ENCODE measurements around the gene DDAH2. TPM values are rescaled to one million over a fixed set of nuclear protein-coding genes. Genes with fewer than 3 reads are reported as not detected.

Gene DDAH2
- total RNA-seq, 2 donors from 2014 or later = 73.3 to 83.7 TPM

DNA sequence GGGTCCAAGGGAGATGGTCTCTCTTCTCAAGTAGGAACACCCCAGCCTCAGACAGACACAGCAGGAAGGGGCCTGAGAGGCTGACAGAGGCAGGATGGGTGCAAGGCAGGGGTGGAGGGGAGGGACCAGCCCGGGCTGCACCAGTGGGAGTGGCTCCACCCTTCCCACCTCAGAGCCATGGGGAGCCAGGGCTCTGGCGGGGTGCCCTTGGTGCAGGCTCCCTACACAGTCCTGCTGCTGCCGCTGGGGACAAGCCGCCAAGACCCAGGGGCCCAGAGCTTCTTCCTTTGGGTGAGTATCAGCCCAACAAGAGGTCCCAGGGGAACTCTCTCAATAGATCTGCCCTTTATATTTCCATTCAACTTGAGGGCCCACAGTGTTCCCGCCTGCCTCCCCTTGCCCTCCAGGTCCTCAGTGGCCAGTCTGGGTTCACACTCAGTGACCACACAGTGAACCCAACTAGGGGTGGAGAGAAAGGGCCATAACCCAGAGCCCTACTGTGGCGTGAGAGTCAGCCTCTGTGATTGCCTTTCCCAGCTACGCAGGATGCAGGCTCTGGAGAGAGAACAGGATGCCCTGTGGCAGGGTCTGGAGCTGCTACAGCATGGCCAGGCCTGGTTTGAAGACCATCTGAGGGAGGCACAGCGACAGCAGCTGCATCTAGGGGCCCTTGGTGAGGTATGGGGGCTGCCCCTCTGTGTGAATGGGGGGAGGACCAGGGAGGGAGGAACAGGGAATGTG, 33.9 kb upstream of the DDAH2 start:
- DNase-seq (ENCODE audit: low spot score) = no peak
- H3K27me3 ChIP-seq (replicated peaks; ENCODE audit: insufficient read depth) = no peaks in the 10 kb centered on the region
- WGBS = 66% methylated on average over 7 of the region's 8 CpGs
- TF ChIP-seq POLR2AphosphoS5 (IDR thresholded peaks at IDR 0.05) = no peak
- TF ChIP-seq POLR2A (IDR thresholded peaks at IDR 0.05) = no peak
- TF ChIP-seq, protein P1, sequence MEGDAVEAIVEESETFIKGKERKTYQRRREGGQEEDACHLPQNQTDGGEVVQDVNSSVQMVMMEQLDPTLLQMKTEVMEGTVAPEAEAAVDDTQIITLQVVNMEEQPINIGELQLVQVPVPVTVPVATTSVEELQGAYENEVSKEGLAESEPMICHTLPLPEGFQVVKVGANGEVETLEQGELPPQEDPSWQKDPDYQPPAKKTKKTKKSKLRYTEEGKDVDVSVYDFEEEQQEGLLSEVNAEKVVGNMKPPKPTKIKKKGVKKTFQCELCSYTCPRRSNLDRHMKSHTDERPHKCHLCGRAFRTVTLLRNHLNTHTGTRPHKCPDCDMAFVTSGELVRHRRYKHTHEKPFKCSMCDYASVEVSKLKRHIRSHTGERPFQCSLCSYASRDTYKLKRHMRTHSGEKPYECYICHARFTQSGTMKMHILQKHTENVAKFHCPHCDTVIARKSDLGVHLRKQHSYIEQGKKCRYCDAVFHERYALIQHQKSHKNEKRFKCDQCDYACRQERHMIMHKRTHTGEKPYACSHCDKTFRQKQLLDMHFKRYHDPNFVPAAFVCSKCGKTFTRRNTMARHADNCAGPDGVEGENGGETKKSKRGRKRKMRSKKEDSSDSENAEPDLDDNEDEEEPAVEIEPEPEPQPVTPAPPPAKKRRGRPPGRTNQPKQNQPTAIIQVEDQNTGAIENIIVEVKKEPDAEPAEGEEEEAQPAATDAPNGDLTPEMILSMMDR (IDR thresholded peaks at IDR 0.05) = no peak
- no peak overlapping the region for H3K27ac ChIP-seq
- H3K36me3 ChIP-seq = no peaks in the 10 kb centered on the region
- intact Hi-C loops (cut with DNase I) = no loop called here
- no peak overlapping the region for H3K4me3 ChIP-seq
- no peaks in the 10 kb centered on the region for H3K9me3 ChIP-seq
- no peaks in the 10 kb centered on the region for H3K4me1 ChIP-seq (replicated peaks)

DNA sequence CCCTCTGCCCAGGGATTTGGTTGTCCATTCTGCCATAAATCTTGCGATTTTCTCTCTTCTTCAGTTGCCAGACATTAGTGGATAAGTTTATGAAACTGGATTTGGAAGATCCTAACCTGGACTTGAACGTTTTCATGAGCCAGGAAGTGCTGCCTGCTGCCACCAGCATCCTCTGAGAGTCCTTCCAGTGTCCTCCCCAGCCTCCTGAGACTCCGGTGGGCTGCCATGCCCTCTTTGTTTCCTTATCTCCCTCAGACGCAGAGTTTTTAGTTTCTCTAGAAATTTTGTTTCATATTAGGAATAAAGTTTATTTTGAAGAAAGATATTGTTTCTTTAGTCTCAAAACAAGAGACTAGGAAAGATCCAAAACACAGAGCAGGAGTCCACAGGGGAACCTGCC, 33.3 kb upstream of the DDAH2 start, which contains the start of gene SAPCD1:
TSS of gene SAPCD1 (plus strand) at position 301 of the 400 bp plus-strand sequence. CDS start 399 bp downstream, outside the sequence.
- Histone ChIP-seq H3K9me3 (no peaks in the 10 kb centered on the region), H3K27ac (no peak within 1 kb of the TSS), H3K27me3 (replicated peaks; ENCODE audit: insufficient read depth) (no peaks in the 10 kb centered on the region), H3K36me3 (no peaks in the 10 kb centered on the region), H3K4me3 (no peak within 1 kb of the TSS), H3K4me1 (replicated peaks) (no peaks in the 10 kb centered on the region)
- DNase-seq (ENCODE audit: low spot score) = no peak
- intact Hi-C loops (cut with DNase I) = no loop called here
- 80% methylated on average over 4 of the region's 4 CpGs for WGBS
- no peak for TF ChIP-seq POLR2A (IDR thresholded peaks at IDR 0.05)
- TF ChIP-seq, protein P1 (IDR thresholded peaks at IDR 0.05) = no peak
- no peak for TF ChIP-seq POLR2AphosphoS5 (IDR thresholded peaks at IDR 0.05)

DNA sequence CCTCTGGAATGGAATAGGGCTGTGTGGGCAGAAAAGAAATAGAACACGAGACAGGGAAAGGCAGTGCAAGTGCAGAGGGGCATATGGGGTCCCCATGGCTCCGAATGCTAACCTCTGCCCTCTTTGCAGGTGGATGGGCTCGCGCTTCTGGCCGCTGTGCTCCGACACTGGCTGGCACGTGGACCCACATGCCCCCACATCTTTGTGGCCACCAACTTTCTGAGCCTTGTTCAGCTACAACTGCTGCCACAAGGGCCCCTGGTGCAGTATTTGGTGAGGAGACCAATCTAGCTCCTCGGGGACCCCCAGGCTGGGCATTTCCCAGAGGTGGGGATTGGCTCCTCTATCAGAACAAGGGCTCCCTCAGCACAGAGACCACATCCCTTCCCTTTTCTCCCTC, 32.2 kb upstream of the DDAH2 start:
- WGBS = 97% methylated on average over 8 of the region's 8 CpGs
- H3K27ac ChIP-seq = no peak overlapping the region

DNA sequence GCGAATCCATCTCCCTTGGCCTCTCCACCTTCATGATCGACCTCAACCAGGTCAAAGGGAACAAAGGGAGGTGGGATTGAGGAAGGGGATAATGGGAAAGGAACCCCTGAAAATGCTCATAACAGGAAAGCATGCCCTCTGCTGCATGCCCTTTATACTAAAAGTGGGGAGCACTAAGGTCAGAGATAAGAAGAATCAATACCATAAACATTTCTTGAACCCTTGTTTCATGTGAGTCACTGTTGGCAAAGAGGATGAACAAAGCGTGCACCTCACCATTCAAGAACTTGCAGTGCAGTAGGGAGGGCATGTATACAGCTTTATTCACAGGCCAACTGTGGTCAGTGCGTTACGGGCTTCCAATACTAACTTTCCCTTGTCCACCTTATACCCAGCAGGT, 31.7 kb upstream of the DDAH2 start:
- TF ChIP-seq POLR2A (IDR thresholded peaks at IDR 0.05) (no peak), POLR2AphosphoS5 (IDR thresholded peaks at IDR 0.05) (no peak)
- TF ChIP-seq, protein P1 (IDR thresholded peaks at IDR 0.05) = no peak
- DNase-seq (ENCODE audit: low spot score) = no peak
- no peaks in the 10 kb centered on the region for H3K9me3 ChIP-seq
- no peak overlapping the region for H3K27ac ChIP-seq
- no peaks in the 10 kb centered on the region for H3K36me3 ChIP-seq
- H3K27me3 ChIP-seq (replicated peaks; ENCODE audit: insufficient read depth) = no peaks in the 10 kb centered on the region
- WGBS = 95% methylated on average over 5 of the region's 5 CpGs
- intact Hi-C loops (cut with DNase I) = no loop called here
- H3K4me1 ChIP-seq (replicated peaks) = no peaks in the 10 kb centered on the region
- no peak overlapping the region for H3K4me3 ChIP-seq

More for the DNA sequence above, 32.2 kb upstream of the DDAH2 start:
- TF ChIP-seq POLR2A (IDR thresholded peaks at IDR 0.05) (no peak), POLR2AphosphoS5 (IDR thresholded peaks at IDR 0.05) (no peak)
- TF ChIP-seq, protein P1 (IDR thresholded peaks at IDR 0.05) = no peak
- Histone ChIP-seq H3K27me3 (replicated peaks; ENCODE audit: insufficient read depth) (no peaks in the 10 kb centered on the region), H3K4me1 (replicated peaks) (no peaks in the 10 kb centered on the region), H3K36me3 (no peaks in the 10 kb centered on the region), H3K4me3 (no peak overlapping the region), H3K9me3 (no peaks in the 10 kb centered on the region)
- intact Hi-C loops (cut with DNase I) = no loop called here
- no peak for DNase-seq (ENCODE audit: low spot score)

DNA sequence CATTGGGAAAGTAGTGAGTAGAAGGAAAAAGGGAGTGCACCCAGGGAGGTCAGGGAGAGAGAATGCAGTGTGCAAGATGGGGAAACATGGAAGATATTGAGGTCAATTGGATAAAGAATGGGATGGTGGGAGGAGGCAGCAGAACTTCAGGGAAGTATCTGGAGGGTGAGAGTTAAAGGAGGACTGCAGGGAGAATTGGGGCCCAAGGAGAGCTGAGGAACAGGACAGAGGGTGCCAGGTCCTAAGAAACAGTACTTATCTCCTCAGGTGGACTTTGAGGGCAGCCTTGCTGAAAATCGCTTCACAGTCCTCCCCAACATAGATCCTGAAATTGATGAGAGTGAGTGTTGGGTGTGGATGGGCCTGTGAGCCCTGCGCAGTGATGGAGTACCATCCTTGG, 29.2 kb upstream of the DDAH2 start:
- Histone ChIP-seq H3K4me1 (replicated peaks) (no peaks in the 10 kb centered on the region), H3K27ac (no peak overlapping the region), H3K9me3 (no peaks in the 10 kb centered on the region), H3K27me3 (replicated peaks; ENCODE audit: insufficient read depth) (no peaks in the 10 kb centered on the region), H3K36me3 (no peaks in the 10 kb centered on the region), H3K4me3 (no peak overlapping the region)
- intact Hi-C loops (cut with DNase I) = no loop called here
- no peak for DNase-seq (ENCODE audit: low spot score)
- 89% methylated on average over 2 of the region's 2 CpGs for WGBS
- no peak for TF ChIP-seq POLR2AphosphoS5 (IDR thresholded peaks at IDR 0.05)
- TF ChIP-seq, protein P1 (IDR thresholded peaks at IDR 0.05) = no peak
- no peak for TF ChIP-seq POLR2A (IDR thresholded peaks at IDR 0.05)

Measured in prostate gland (tissue), 2 donors.